GM18873 (cell line): Measurements from ENCODE around the gene RASGEF1B.
"Not testable (repeated sequence)": the region's sequence is repeated elsewhere in the genome, so short reads cannot be mapped to it uniquely, and the experiment has no call there.

Experiments
- ATAC-seq: cut with Tn5 transposase; IDR thresholded peaks from one replicate; pipeline ENCODE4 v1.9.1; 2021; ENCODE audit warnings: mild to moderate bottlenecking, moderate library complexity, moderate number of reproducible peaks; ENCODE audit not compliant: unreplicated experiment, low FRiP score

The RASGEF1B gene

DNA sequence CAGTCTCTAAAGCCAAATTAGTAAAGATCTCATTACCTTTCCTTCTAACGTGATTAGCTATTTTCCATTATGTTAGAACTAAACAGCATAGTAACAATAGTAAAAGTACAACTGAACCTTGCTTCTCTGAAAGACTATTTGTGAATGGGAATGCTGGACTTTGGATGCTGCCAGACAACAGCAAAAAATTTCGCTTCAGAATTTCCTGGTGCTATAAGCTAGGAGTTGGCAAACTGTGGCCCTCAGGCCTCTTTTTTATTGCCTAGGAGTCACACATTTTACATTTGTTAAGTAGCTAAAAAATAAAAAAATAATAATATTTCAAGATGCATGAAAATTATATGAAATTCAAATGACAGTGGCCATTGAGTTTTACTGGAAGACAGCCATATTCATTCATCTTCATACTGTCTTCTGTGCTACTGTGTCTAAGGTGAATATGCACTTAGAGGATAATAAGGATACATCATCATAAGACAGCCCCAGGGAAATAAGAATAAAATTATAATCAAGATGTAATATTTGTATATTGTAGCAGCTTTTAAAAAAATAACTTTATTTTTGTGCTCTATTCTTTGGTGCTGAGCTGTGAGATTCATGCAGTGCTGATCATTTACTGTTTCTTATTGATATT is 34.6 kb downstream of the RASGEF1B start:
- no peak for ATAC-seq

DNA sequence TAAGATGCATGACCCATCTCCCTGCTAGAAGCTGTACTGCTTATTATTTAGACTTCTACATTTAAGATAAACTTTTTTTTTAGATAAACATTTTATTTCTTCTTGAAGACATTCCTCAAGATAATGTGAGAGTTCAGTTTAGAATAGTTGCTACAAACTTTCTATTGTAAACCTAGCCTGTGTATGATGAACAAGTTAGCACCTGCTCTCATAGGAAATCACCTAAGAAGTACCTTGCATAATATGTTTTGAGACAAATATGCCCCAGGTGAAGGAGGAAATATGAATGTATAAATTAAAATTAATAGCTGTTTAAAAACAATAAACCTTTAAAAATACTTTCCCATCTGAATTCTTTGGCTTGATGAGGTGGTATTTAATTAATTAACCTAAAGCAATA is 35.6 kb downstream of the RASGEF1B start:
- no peak for ATAC-seq

DNA sequence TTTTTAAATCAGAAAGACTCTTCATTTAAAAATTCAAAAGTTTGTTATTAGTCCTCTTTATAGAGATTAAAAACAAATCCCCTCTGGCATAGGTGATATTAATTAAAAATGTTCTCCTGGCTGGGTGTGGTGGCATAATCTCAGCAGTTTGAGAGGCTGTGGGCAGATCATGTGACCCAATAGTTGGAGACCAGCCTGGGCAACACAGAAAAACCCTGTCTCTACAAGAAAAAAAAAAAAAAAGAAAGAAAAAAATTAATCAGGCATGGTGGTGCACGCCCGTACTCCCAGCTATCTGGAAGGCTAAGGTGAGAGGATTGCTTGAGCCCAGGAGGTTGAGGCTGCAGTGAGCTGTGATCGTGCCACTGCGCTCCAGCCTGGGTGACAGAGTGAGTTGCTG is 38.9 kb downstream of the RASGEF1B start:
- no peak for ATAC-seq

DNA sequence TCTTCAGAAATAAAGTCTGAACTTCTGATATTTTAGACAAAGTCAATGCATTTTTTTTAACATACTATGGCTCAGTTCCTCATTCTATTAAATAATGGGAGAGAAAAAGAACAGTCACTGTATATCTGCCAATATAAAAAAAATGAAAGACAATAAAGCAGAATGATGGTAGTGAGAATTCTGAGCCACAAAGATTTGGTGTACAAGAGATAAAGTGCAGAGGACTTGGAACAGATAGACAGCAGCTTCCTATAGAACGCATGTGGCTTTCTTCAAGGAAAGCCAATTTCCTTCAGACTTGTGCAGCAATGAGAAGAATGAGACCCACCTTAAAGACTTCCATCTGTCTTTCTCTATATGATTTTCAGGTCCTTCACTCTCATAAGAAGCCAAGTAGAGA is 39.7 kb downstream of the RASGEF1B start:
- no peak for ATAC-seq

DNA sequence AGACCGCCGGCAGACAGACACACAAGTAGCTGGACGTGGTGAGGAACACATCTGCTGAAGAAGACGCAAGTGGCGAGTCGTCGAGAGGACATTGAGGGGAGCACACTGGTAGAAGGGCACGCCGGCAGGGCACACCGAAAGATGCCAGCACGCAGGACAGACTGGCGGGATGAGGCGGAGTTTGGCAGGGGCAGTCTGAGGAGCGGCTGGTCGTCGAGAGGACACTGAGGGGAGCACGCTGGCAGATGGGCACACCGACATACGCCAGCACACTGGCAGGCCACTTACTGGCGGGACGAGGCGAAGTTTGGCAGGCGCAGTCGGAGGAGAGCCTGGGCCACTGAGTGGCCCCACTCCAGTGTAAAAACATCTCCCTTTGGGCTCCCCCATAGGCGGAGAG is 42.1 kb downstream of the RASGEF1B start:
- ATAC-seq = no peak

DNA sequence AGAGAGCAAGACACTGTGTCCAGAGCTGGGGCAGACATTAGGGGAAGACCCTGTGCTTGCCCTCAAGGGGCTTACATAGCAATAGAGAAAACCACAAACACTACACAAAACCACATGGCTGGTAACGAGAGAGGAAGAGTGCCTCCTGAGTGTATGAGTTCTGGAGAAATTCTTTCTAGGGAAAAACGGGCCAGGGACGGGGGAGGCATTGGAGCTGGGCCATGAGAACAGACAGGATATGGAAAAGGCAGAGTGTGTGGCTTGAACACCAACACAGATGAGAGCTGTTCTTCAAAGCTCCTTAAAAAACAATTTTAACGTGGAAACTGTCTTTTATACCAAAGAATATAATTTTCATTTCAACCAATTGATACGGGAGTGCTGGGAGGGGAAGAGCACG is 42.7 kb downstream of the RASGEF1B start:
- ATAC-seq = no peak

DNA sequence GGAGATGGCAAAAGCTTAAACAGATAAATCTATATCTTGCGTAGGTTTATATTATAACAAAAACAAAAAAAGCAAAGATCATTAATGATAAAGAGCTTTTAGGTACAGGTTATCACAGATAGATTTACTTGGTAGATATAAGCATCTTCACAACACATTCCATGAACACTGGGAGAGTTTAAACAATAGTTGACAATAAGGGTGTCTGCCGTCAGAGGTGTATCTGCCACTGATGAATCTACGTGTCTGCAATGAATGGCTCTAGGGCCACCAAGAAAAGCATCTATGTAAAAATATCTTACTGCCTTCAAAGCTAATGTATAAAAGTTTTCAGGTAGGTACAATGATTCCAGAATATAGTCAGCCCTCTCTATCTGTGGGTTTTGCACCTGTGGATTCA is 43.7 kb downstream of the RASGEF1B start:
- no peak for ATAC-seq

DNA sequence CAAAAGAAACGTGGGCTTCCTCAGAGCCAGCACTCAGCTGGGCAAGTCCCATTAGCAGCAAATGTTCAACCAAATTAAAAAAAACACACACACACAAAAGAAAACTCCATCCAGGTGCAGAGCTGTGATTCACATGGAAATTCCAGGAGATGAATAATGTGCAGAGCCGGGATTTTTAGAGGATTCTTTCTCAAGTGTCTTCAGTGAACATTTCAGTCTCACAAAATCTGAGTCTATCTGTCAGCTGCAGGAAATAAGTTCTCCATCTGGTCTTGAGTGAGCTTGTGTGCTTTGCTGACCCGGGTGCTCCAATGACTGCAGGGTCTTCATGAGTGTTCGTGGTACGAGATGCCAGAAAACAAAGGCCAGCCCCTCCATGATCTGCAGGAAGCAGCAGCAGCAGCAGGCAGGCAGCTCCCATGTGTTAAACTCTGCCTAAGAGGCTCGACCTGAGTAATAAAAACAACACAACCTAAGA is 44.3 kb downstream of the RASGEF1B start:
- no peak for ATAC-seq

DNA sequence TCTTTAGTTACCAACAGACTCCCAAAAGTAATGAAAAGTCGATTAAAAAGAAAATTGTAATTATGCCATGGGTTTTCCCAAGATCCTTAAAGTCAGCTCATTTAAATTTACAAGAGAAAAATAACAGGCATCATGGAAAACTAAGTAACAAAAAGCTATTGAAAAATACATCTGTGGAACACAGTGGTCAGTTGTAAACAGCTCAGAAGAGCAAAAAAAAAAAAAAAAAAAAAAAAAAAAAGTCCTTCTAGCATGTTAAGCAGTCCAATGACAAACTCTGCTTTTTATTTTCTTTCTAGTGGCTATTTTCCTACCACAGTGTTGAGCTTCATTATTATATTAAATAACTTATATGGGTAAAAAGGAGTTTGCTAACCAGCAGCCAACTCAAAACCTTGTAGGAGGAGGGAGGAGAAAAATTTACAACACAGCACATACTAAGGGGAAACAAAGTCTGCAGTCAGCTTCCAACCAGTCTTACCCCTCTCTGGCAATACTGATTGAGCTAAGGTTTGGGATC is 44.9 kb downstream of the RASGEF1B start:
- no peak for ATAC-seq

DNA sequence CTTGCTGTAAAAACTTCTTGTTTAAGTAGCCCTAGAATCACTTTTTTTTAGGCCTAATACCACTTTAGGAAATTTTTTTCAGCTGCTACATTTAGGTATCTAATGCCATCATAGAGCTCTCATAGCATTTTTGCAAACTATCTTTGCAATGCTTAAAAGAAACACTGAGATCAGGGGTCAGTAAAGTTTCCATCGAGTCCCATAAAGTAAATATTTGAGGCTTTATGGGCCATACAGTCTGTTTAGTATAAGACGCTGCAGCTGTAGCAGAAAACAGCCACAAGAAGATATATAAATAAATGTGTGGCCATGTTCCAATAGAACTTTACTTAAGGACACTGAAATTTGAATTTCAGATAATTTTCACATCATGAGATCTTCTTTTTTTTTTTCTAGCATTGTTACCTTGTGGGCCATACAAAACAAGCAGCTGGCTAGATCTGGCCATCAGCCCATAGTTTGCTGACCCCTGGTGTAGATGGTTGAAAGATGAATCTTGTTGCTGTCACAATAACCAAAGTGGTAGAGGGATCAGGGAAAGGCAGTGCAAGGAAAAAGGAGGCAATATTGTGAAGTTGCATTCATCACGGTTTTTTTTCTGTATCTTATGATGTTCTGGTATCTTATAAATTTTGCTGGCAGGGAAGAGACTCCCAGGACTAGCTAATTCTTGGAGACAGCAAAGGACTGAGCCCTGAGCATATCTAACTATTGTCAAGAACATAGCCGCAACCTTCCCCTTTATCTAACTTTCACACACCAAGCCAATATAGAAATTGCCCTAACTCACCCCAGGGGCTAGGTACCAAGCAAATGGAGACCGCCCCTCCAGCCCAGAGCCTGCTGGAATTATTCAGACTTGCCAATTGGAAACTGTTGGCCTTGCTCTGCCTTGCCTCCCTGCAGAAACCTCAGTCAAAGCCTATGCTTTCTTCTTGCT is 46.6 kb downstream of the RASGEF1B start:
- ATAC-seq = no peak

DNA sequence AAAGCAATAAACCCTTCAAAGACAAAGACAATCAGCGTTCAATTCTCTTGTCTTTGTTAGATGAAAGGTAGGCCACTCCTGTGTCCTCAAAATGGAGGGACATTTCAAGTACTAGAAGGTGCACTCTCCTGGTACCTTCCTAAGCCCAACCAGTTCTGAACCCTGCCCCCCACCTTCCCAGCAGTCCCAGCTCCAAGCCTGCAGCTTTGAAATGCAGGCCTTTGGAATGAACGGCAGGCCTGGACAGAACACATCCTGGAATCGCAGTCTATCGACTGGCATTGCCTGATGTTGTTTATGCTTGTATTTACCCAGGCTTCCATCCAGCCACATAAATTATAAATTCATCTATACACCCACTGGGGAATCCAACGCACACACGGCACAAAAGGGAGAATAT is 47.4 kb downstream of the RASGEF1B start:
- ATAC-seq = no peak

DNA sequence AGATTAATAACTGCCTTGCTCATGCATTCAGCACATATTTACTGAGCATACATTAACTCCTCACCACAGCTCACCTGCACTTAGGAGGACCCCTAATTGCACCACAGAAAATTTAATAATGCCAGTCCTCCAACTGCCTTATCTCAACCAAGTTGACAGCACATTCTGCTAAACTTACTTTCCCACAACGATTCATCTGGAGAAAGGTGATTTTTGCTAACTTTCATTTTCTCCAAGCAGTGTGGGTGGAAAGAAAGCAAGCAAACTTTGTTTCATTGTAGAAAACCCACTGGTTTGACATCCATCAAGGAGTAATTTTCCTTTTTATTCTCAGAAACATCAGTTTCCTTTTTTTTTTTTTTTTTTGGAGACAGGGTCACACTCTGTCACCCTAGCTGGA is 49.1 kb downstream of the RASGEF1B start:
- no peak for ATAC-seq

DNA sequence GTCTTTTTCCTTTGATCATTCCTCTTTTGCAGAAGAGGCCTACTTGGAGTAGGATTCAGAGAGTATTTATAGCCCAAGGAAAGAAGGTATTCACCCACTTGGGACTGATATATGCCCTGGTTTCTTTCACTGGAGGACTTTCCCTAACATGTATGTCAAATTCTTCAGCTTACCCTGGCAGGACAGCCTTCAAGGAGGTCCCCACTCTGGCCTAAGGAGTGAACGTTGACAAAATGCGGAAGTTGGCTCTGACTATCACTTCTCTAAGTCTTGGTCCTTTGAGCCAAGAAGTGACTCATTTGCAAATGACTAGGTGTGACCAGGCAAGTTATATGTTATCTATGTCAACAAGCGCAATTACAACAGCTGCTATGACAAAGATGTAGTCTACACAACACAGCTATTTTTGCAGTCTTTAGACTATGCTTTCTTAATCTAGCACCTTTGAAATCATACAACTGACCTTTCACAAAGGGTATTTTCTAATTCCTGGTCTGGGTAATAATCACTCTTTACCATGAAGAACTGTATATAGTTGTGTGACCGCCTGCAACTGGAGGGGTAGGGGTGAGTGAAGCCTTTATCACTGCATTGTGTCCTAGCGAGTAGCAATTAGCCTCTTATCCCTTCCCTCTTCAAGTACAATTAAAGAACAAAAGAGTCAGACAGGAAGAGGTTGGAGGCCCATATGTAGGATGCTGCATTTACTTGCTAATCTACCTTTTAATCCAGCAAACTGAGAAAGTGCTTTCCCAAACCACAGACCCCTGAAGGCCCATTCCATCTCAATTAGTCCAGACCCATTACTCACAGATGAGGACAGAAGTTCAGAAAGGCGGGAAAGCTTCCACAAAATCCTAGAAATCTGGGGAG is 50.1 kb downstream of the RASGEF1B start:
- peak; percentile 89 for ATAC-seq

DNA sequence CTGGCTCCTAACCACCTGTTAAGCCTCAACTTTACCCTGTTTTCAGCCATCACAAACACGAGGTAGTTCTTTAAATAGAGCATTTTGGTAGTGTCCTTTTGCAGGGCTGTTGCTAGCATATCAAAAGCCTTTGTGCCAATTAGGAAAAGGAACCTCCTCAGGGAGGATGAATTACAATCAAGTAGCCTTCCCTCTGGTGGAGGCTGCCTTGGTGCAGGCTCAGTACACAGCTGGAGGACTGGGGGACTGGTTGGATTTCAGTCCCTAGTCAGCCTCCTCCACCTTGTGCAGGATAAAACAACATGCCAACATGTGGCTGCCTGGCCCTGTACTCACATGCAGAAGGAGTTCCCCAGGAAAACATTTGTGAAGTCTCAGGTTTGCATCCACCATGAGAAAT is 53.1 kb downstream of the RASGEF1B start:
- ATAC-seq = no peak

DNA sequence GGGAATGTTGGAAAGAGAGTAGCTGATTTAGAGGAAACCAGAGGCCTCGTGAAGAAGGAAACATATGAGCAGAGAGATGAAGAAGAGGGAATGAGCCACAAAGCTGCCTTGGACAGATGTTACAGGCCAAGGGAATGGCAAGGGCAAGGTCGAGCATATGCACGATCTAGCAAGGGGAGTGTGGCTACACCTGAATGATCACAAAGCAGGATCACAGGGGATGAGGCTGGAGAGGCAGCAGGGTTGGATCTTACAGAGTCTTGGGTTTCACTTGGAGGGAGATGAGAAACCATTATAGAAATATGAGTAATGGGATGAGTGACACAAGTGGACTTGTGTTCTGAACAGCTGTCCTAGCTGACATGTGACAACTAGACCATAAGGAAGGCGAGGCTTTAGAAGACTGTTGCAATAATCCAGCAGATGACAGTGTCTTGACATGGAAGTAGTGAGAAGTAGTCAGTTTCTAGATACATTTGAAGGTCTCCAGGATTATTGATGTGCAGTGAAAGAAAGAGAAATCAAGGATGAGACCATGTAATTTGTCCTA is 58.7 kb downstream of the RASGEF1B start:
- no peak for ATAC-seq

DNA sequence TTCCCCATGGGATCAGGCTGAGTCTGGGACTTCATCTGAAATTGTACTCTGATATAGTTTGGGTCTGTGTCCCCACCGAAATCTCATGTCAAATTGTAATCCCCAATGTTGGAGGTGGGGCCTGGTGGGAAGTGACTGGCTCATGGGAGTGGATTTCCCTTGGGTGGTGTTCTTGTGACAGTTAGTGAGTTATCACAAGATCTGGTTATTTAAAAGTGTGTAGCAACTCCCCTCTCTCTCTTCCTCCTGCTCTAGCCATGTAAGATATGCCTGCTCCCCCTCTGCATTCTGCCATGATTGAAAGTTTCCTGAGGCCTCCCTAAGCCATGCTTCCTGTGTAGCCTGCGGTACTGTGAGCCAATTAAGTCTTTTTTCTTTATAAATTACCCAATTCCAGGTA is 61.0 kb downstream of the RASGEF1B start:
- no peak for ATAC-seq

DNA sequence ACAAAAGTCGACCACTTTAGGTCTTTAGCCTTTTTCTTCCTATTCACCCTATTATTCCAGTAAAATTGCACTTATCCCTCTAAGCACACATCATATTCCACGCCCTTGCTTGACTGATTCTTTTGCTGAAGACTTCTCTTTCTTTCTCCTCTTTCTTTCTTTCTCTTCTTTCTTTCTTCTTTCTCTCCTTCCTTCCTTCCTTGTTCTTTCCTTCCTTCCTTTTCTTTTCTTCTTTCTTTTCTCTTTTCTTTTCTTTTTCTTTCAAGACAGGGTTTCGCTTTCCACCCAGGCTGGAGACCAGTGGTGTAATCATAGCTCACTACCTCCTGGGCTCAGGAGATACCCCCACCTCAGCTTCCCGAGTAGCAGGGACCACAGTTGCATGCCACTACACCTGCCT is 61.9 kb downstream of the RASGEF1B start:
- ATAC-seq = no peak

DNA sequence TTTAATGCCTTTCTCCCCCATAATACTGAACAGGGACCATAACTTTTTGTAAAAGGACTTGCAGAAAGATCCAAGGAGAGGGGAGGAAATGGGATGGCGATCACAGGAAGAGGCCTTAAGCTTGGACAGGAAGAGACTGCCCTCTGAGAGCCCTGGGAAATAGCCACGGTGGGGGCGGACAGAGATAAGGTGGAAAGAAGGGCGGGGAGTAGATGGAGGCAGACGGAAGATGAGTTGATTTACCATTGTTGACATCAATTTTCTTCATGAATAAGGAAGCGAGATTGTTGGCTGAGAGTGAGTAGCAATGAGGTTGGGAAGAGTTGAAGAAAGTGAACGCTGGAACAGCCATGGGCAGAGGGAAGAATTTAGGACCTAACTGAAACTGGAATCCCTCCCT is 63.4 kb downstream of the RASGEF1B start:
- no peak for ATAC-seq

DNA sequence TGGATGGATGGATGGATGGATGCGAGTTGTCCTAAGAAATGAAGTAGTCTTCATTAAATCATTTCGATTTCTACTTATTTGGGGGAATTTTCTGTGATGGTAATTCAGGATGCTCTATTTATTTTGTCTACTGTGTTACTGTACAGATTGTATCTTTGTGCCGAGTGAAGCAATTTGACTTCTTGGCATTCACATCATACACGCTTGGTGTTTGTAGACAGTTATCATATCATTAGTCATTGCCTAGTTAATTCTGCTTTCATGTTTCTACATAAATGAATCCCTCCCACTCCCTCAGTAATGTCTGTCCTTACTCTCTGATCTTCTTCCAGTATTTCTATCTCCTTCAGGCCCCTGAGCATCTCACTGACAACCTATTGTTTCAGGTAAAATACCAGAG is 64.0 kb downstream of the RASGEF1B start:
- ATAC-seq = no peak

DNA sequence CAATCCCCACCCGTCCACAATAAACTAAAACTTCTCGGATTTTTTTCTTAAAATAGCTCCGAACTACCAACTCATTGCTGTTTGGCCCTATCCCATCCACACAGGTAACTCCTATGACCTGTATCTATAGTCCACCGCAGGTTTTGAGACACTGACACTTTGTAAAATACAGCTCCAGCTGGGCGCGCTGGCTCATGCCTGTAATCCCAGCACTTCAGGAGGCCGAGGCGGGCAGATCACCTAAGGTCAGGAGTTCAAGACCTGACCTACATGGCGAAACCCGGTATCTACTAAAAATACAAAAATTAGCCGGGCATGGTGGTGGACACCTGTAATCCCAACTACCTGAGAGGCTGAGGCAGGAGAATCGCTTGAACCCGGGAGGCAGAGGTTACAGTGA is 65.2 kb downstream of the RASGEF1B start:
- ATAC-seq = not testable (repeated sequence)
